Hematopoietic multipotent progenitor cell treated with erythropoietin and hydrocortisone succinate and interleukin-3 and kit ligand, for 8 days (in vitro differentiated cells): ENCODE data around the gene BARHL1.
A peak's percentile ranks its signal among the peaks of the same experiment; 100 is the strongest.

ENCODE experiments used
- DNase-seq: peaks from one replicate; pipeline ENCODE4 v3.0.0-alpha.2; 2015

The BARHL1 gene

DNA sequence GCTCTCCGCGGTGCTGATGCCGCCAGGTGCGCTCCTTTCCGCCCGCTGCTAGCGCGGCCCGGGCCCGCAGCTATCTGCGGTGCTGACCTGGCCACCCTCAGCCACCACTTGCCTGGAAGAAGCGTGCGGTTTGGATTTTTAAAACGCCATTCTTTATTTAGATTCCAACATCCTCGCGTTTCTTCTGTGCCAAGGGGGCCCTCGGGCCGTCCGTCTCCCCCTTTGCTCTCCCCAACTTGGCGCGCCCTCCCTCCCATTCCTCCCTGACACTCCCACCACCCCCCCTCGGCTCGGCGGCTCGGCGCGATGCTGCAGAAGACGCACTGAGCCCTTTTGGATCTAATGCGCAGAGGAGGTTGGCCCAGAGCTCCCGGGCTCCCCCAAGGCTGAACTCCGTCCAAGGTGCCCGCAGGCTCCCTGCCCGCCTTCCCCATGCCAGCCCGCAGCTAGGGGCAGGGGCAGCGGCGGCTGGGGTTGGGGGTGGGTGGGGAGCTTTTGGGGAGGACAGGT, at the start of gene BARHL1:
TSS of gene BARHL1 (plus strand) at position 331 of the 510 bp plus-strand sequence. CDS start 192 bp downstream, outside the sequence.
- no peak for DNase-seq

- no peak for DNase-seq
Measured at GRCh38 chr9:132534832-132535231, 47.6 kb upstream of the BARHL1 start.

DNA sequence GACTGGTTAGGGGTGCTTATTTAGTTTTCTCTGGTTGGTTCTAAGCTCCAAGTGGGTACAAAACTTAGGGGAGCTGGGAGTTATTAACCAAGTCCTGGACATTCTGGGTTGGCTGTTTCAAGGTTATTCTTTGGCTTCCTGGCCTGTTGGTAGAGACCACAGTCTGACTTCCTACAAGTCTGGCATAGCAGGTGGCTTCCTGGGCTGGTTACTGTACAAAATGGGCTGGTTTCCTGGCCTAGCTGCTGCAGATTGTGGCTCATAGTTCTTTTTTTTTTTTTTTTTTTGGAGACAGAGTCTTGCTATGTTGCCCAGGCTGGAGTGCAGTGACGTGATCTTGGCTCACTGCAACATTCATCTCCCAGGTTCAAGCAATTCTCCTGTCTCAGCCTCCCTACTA, 46.3 kb upstream of the BARHL1 start:
- no peak for DNase-seq

GRCh38 chr9:132537352-132537751, 45.1 kb upstream of the BARHL1 start:
- DNase-seq, result no peak

DNA sequence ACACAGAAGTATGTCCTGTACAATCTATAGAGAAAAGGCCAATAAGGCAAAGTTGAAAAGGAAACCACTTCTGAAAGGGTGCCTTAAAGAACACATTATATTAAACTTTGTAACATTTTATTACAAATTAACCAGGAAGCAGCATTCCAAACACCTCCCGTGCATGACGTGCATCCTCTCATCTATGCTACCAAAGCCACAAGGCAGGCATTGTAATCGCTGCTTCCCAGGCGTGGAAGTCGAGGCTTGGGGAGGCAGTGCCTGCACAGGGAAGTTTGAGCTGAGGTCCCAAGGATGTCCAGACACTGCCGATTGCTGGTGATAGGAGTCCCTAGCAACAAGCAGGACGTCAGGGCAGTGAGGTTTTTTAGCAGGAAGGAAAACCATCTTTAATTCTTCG, 44.3 kb upstream of the BARHL1 start:
- no peak for DNase-seq

DNA sequence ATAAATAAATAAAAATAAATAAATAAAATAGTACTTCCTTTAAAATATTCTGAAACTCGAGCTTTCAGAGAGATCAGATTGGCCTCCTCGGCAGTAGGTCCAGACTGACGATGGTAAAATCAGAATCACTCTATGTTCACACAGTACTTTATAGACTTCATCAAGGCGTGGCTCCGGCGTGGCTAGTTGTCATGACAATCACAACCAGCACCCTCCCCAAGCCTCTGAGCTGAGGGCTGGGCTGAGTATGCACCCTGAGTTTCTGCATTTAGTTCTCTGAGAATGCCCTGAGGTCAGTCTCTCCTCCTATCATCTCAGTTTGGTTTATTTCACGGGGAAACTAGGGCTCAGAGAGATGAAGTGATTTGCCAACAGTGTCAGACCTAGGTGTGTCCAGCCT, 43.3 kb upstream of the BARHL1 start:
- no peak for DNase-seq

DNA sequence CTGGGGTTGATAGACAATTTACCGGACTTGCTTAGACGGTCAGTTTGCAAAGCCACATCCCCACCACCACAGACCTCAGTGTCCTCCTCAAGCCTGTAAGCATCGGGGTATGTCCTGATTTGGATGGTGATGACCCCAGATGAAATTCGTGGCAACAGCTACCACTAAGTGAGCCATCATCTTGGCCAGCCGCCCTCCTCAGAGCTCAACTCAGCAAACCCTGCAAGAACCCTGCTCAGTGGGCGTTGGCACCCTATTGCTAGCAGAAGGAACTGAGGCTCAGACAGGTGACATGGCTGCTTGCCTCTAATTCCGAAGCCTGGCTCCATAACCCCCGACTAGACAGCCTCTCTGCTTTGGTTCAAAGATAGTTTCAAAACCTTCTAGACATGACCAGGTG, 41.4 kb upstream of the BARHL1 start:
- DNase-seq, result no peak

DNA sequence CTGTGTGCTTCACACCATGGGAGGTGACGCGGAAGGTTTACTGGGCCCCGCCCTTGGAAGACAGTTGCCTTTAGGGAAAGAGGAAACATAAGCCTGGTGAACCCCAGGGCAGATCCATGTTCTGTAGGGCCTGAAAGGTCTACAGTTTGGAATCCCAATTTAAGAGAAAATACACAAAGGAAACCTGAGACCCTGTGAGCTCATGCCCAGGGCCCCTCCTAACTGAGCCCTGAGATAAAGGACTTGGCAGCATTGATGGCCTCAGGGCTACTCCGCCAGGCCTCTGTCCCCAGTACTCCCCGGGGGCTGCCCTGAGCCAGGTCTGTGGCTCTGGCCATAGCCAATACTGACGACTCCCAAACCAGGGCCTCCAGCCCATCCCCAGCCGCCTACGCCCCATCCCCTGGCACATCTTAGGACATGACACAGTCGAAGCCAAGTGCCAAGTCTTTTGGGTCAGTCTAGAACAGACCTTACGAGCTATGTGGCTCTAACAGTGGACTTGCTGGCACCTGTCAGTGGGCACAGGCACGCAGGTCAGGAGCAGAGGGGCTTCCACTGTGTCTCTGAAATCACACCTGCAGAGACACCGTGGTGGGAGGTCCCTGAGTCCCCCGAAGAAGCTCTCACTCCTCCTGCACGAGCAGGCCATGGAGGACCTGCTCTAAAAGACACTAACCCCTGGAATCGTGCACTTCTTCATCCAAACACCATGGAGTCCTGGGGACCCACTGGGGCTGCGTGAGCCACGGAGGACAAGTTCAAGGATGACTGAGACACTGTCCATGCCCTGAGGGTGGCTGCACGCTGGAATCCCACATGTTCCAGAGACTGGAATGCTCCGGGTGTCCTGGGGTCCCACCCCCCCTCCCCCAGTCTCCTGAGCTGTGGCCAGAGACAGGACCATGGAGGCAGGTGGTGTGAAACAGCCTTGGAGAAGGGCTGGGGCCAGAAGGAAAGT, 40.3 kb upstream of the BARHL1 start:
- DNase-seq, result no peak

GRCh38 chr9:132543251-132543650, 39.2 kb upstream of the BARHL1 start:
- no peak for DNase-seq

GRCh38 chr9:132543960-132544359, 38.4 kb upstream of the BARHL1 start:
- no peak for DNase-seq

GRCh38 chr9:132545578-132545977, 36.8 kb upstream of the BARHL1 start:
- DNase-seq, result no peak

- DNase-seq, result peak; percentile 12
Measured at GRCh38 chr9:132546148-132547051, 36.0 kb upstream of the BARHL1 start.

DNA sequence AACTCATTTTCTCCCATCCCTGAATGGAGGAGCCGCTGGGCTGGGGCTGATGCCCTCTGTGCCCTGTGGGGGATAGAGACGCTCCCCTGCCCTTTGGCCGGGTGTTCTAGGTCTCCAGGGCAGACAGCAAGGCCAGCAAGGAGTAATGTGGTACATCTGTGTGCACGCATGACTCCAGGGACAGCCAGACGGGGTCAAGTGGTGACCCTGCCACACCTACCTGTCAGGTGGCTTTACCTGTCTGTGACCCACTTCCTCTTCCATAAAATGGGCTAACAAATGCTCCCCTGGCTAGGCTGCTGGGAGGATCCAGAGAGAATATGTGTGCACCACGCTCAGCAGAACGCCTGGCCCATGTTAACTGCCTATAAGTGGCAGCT, 35.4 kb upstream of the BARHL1 start:
- no peak for DNase-seq

DNA sequence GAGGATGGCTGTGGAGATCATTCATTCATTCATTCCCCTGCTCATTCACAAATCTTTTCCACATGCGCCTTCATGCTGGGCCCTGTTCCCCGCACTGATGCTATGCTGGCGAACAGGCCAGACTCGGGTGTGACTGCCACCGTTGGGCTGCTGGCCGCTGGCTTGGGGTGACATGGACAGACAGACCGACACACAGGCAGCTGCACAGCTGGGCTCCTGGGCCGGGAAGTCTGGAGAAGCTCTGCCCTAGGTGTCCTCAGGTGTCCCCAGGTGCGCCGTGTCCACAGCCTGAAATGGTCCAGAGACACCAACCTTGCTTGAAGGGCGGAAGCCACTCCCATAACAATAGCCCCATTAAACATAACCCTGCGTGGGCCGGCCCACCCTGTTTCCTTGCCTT, 35.0 kb upstream of the BARHL1 start:
- no peak for DNase-seq

DNA sequence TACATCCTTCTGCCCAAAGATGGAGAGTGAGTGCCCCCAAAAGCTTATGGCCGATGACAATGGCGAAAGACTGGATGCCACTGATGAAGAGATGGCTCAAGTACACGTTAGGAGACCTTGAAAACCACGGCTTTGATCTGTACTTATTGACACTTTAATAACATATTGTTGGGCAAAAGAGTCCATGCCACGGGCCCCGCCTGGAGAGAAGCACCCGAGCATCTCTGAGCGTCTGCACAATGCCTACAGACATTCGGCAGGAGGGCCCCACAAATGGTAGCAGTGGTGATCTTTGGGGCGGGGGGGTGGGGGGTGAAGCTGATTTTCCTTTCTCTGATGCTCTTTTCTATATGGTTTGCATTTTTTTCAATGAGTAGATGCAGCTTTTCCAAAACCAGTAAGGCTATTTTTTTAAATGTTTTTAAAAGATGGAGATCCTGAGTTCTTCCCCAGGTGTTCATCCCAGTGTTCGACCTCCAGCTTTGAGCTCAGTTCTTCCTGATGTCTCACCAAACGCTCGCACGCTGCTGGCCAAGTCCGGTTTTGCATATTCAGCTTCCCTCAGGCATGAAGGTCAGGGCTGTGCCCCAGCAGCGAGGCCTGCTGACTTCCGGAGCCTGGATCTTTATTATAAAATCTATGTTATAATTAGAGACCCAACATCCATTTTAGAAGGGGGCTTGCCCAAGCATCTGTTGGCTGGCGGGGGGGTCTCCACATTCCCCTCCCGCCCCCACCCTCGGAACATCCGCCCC, 34.3 kb upstream of the BARHL1 start:
- no peak for DNase-seq

GRCh38 chr9:132548751-132549640, 33.4 kb upstream of the BARHL1 start:
- no peak for DNase-seq

DNA sequence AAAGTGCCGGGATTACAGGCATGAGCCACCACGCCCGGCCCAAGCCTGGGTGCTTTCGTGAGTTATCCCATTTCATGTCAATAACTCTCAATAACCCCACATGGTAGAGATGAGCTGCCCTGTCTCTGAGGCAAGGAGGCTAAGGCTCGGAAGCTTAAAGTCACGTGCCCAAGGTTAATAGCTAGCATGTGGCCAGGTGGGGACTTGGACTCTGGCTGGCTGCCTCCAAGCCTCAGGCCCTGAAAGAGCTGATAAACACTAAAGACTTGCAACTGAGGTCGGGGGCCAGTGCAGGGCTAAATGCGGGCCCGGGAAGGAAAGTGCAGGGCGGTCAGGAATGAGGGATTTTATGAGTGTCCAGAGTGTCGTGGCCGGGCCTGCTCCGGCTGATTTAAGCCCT, 30.9 kb upstream of the BARHL1 start:
- DNase-seq, result no peak

- DNase-seq, result no peak
Measured at GRCh38 chr9:132552041-132552440, 30.4 kb upstream of the BARHL1 start.

- DNase-seq, result no peak
Measured at GRCh38 chr9:132554755-132555154, 27.7 kb upstream of the BARHL1 start.

- no peak for DNase-seq
Measured at GRCh38 chr9:132555528-132555927, 26.9 kb upstream of the BARHL1 start.

DNA sequence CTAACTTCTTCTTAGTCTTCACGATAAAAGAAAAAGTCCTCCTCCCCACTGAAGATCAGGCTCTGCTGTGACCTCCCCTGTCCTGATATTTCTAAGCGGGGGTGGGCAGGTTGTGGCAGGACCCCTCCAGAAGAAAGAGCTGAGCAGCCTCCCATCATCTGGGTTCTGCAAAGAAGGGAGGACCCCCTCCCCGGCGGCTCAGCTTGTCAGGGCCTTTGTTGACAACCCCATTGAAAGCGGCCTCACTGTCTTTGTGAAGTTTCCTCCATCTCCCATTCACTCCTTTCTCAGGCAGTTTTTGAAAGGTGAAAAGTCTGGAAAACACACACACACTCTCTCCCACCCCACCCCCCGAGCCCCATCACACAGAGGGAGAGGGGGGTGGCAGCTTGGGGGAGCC, 26.2 kb upstream of the BARHL1 start:
- no peak for DNase-seq

- no peak for DNase-seq
Measured at GRCh38 chr9:132556714-132557113, 25.7 kb upstream of the BARHL1 start.
